Measurements from ENCODE around the gene PTPRU.

PTPRU gene

DNA sequence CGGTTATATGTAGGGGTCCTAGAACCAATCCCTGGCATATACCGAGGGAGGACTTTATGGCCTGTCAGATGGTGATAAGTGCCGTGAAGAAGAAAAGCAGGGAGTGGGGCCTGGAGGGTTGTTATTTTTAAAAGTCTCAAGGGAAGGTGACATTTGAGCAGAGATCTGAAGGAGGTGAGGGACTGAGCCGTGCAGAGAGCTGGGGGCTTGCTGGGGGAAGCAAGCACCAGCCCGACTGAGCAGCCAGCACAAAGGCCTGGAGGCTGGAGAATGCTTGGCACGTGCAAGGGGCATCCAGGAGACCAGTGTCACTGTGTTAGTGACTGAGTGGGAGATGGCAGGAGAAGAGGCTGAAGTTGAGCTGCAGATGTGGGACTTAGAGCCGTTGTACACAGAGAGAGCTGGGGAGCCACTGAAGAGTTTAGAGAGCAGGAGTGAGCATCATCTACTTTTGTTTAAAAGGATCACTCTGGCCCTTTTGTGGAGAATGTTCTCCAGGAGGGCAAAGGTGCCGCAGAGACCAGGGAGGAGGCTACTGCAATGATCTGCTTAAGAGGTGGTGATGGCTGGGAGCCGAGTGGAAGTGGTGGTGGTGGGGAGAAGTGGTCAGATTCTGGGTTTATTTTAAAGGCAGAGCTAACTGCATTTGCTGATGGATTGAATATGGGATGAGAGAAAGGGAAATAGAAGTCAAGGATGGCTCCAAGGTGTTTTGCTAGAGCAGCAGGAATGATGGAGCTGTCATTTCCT is 31.2 kb downstream of the PTPRU start:
- no peak for DNase-seq (ENCODE audit: low read depth, low spot score)
- Histone ChIP-seq H3K4me3 (ENCODE audit: insufficient read length, low read depth) (no peak overlapping the region), H3K36me3 (ENCODE audit: insufficient read depth, insufficient read length, low read length) (no peaks in the 10 kb centered on the region), H3K27me3 (ENCODE audit: insufficient read depth, insufficient read length) (no peaks in the 10 kb centered on the region), H3K9ac (ENCODE audit: insufficient read length, low read depth) (no peak overlapping the region), H3K9me3 (ENCODE audit: insufficient read depth, low read length) (peaks cover 20% of the 10 kb centered on the region), H3K4me1 (ENCODE audit: insufficient read depth, insufficient read length) (peaks cover 16% of the 10 kb centered on the region)
- no peak for TF ChIP-seq ZNF274 (IDR thresholded peaks at IDR 0.05; ENCODE audit: low read depth, low read length)
- TF ChIP-seq YY1 (IDR thresholded peaks at IDR 0.05; ENCODE audit: insufficient read depth, insufficient read length): no peak
- TF ChIP-seq SUZ12 (IDR thresholded peaks at IDR 0.05; ENCODE audit: extremely low read depth, insufficient read depth, insufficient read length): no peak

DNA sequence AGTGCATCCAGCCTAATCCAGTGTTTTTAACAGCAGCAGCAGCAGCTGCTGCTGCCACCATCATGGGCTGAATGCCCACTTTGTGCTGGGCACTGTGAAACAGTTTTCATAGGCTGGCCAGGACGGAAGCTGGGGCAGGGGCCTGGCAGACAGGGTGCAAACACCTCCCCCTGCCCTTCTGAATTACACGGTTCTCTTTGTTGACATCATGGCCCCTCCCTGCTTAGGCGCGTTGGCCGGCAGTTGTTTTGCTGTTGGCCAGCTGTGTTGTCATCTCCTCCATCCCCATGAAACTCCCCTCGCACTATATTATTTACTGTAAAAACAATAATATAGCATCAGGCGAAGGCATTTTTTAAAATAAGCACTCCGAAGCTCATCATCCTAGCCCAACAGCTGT is 33.1 kb downstream of the PTPRU start:
- H3K9ac ChIP-seq (ENCODE audit: insufficient read length, low read depth): no peak overlapping the region
- no peaks in the 10 kb centered on the region for H3K36me3 ChIP-seq (ENCODE audit: insufficient read depth, insufficient read length, low read length)
- TF ChIP-seq ZNF274 (IDR thresholded peaks at IDR 0.05; ENCODE audit: low read depth, low read length) (no peak), YY1 (IDR thresholded peaks at IDR 0.05; ENCODE audit: insufficient read depth, insufficient read length) (no peak), SUZ12 (IDR thresholded peaks at IDR 0.05; ENCODE audit: extremely low read depth, insufficient read depth, insufficient read length) (no peak)
- no peak for DNase-seq (ENCODE audit: low read depth, low spot score)
- H3K4me1 ChIP-seq (ENCODE audit: insufficient read depth, insufficient read length): peaks cover 17% of the 10 kb centered on the region
- H3K9me3 ChIP-seq (ENCODE audit: insufficient read depth, low read length): peaks cover 8% of the 10 kb centered on the region
- no peaks in the 10 kb centered on the region for H3K27me3 ChIP-seq (ENCODE audit: insufficient read depth, insufficient read length)
- no peak overlapping the region for H3K4me3 ChIP-seq (ENCODE audit: insufficient read length, low read depth)

DNA sequence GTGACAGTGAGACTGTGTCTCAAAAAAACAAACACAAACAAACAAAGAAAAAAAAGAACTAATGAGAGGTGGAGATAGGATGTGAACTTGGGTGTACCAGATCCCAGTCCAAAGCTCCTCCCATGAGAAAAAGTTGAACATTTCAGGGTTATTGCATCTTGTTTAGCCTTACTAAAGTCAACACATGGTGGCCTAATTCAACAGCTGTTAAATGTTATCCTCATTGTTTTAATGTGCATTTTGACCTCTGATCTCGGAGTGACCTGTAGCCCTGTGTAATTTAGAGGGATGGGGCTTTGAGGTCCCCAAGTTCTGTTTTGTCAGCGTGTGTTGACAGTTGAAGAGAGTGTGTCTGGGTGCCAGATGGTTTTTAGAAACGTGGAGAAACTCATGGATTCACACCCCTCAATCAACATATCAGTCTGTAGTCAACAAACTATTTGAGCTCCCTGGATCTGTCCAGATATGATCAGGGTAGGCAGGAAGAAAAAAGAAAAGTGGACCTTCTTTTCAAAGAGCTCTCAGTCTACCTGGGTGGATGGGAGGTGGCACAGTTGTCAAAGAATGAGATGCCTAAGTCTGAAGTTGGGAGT is 34.7 kb downstream of the PTPRU start:
- H3K4me1 ChIP-seq (ENCODE audit: insufficient read depth, insufficient read length): peaks cover 17% of the 10 kb centered on the region
- DNase-seq (ENCODE audit: low read depth, low spot score): no peak
- peak overlapping the region; percentile 10 for H3K9ac ChIP-seq (ENCODE audit: insufficient read length, low read depth)
- H3K36me3 ChIP-seq (ENCODE audit: insufficient read depth, insufficient read length, low read length): peaks cover 8% of the 10 kb centered on the region
- H3K9me3 ChIP-seq (ENCODE audit: insufficient read depth, low read length): no peaks in the 10 kb centered on the region
- H3K4me3 ChIP-seq (ENCODE audit: insufficient read length, low read depth): no peak overlapping the region
- no peaks in the 10 kb centered on the region for H3K27me3 ChIP-seq (ENCODE audit: insufficient read depth, insufficient read length)
- TF ChIP-seq YY1 (IDR thresholded peaks at IDR 0.05; ENCODE audit: insufficient read depth, insufficient read length) (no peak), SUZ12 (IDR thresholded peaks at IDR 0.05; ENCODE audit: extremely low read depth, insufficient read depth, insufficient read length) (no peak), ZNF274 (IDR thresholded peaks at IDR 0.05; ENCODE audit: low read depth, low read length) (no peak)

DNA sequence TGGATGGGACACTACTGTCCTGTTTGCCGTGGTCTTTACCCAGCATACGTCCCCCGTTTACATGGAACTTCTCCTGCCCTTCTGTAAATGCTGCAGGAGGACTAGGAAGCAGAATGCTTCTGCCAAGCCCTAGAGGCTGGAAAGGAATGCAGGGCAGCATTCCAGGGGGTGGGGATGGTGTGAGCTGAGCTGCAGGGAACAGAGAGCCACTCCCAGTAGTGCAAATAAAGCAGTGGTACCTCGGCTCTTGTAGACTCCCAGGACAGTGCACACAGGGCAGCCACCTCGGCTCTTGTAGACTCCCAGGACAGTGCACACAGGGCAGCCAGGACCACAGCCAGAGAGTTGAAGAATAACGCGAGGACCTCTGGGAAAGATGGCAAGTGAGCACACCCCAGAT is 35.4 kb downstream of the PTPRU start:
- Histone ChIP-seq H3K4me1 (ENCODE audit: insufficient read depth, insufficient read length) (peaks cover 16% of the 10 kb centered on the region), H3K9ac (ENCODE audit: insufficient read length, low read depth) (peak overlapping the region; percentile 37), H3K36me3 (ENCODE audit: insufficient read depth, insufficient read length, low read length) (peaks cover 12% of the 10 kb centered on the region), H3K9me3 (ENCODE audit: insufficient read depth, low read length) (no peaks in the 10 kb centered on the region), H3K4me3 (ENCODE audit: insufficient read length, low read depth) (no peak overlapping the region), H3K27me3 (ENCODE audit: insufficient read depth, insufficient read length) (no peaks in the 10 kb centered on the region)
- no peak for TF ChIP-seq SUZ12 (IDR thresholded peaks at IDR 0.05; ENCODE audit: extremely low read depth, insufficient read depth, insufficient read length)
- no peak for TF ChIP-seq YY1 (IDR thresholded peaks at IDR 0.05; ENCODE audit: insufficient read depth, insufficient read length)
- no peak for TF ChIP-seq ZNF274 (IDR thresholded peaks at IDR 0.05; ENCODE audit: low read depth, low read length)
- peak; percentile 89 for DNase-seq (ENCODE audit: low read depth, low spot score)

DNA sequence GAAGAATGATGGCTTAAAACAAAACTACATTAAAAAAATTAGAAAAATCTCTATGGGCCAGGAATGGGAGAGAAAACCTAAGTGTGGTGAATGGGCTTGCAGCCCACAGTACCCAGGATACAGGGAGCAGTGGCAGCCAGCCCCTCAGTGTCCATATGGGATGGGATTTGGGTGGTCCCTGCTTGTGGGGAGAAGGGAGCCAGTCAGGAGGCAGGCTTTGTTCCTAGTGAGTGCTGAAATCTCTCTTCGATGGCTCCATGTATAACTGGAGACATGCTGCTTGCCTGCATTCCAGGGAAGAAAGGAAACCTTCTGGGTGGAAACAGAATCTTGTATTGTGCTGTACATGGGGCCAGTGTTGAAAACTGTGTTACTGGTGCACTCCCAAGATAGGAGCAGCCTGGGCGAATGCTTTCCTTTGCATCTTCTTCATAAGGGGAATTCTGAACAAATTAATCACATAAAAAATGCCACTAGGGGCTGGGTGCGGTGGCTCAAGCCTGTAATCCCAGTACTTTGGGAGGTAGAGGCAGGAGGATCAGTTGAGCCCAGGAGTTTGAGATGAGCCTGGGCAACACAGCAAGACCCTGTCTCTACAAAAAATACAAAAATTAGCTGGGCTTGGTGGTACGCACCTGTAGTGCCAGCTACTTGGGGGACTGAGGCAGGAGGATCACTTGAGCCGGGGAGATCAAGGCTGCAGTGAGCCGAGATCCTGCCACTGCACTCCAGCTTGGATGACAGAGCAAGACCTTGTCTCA is 36.0 kb downstream of the PTPRU start:
- Histone ChIP-seq H3K4me3 (ENCODE audit: insufficient read length, low read depth) (no peak overlapping the region), H3K9me3 (ENCODE audit: insufficient read depth, low read length) (no peaks in the 10 kb centered on the region), H3K9ac (ENCODE audit: insufficient read length, low read depth) (peak overlapping the region; percentile 37), H3K27me3 (ENCODE audit: insufficient read depth, insufficient read length) (no peaks in the 10 kb centered on the region), H3K36me3 (ENCODE audit: insufficient read depth, insufficient read length, low read length) (peaks cover 12% of the 10 kb centered on the region), H3K4me1 (ENCODE audit: insufficient read depth, insufficient read length) (peaks cover 15% of the 10 kb centered on the region)
- DNase-seq (ENCODE audit: low read depth, low spot score): no peak
- TF ChIP-seq SUZ12 (IDR thresholded peaks at IDR 0.05; ENCODE audit: extremely low read depth, insufficient read depth, insufficient read length) (no peak), ZNF274 (IDR thresholded peaks at IDR 0.05; ENCODE audit: low read depth, low read length) (no peak), YY1 (IDR thresholded peaks at IDR 0.05; ENCODE audit: insufficient read depth, insufficient read length) (no peak)

DNA sequence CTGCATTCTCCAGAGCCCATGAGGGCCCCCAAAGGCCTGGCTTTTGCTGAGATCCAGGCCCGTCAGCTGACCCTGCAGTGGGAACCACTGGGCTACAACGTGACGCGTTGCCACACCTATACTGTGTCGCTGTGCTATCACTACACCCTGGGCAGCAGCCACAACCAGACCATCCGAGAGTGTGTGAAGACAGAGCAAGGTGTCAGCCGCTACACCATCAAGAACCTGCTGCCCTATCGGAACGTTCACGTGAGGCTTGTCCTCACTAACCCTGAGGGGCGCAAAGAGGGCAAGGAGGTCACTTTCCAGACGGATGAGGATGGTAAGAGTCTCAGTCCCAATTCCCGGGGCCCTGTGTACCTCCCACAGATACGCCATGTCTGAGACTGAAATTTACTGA is 39.1 kb downstream of the PTPRU start:
- Histone ChIP-seq H3K9ac (ENCODE audit: insufficient read length, low read depth) (no peak overlapping the region), H3K36me3 (ENCODE audit: insufficient read depth, insufficient read length, low read length) (peaks cover 23% of the 10 kb centered on the region), H3K4me1 (ENCODE audit: insufficient read depth, insufficient read length) (peaks cover 15% of the 10 kb centered on the region), H3K27me3 (ENCODE audit: insufficient read depth, insufficient read length) (no peaks in the 10 kb centered on the region), H3K4me3 (ENCODE audit: insufficient read length, low read depth) (no peak overlapping the region), H3K9me3 (ENCODE audit: insufficient read depth, low read length) (no peaks in the 10 kb centered on the region)
- TF ChIP-seq SUZ12 (IDR thresholded peaks at IDR 0.05; ENCODE audit: extremely low read depth, insufficient read depth, insufficient read length): no peak
- TF ChIP-seq ZNF274 (IDR thresholded peaks at IDR 0.05; ENCODE audit: low read depth, low read length): no peak
- no peak for TF ChIP-seq YY1 (IDR thresholded peaks at IDR 0.05; ENCODE audit: insufficient read depth, insufficient read length)
- no peak for DNase-seq (ENCODE audit: low read depth, low spot score)

DNA sequence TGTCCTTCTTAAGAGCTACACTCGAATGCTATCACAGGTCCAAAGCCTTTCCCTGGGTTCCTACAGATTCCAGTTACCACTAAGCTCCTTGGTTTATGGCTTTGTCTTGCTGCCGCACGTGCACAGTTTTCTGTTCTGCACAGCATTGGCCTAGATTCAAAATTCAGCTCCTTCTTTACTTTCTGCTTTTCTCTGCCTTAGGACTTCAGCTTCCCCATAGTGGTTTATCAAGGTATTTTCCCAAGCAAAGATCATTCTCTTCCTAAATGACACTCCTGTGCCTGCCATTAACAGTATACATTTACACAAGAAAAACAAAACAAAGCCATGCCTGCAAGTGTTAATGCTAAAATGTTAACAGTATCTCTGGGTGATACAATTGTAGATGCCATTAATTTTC is 41.8 kb downstream of the PTPRU start:
- no peaks in the 10 kb centered on the region for H3K9me3 ChIP-seq (ENCODE audit: insufficient read depth, low read length)
- peaks cover 23% of the 10 kb centered on the region for H3K36me3 ChIP-seq (ENCODE audit: insufficient read depth, insufficient read length, low read length)
- no peak overlapping the region for H3K9ac ChIP-seq (ENCODE audit: insufficient read length, low read depth)
- no peak overlapping the region for H3K4me3 ChIP-seq (ENCODE audit: insufficient read length, low read depth)
- DNase-seq (ENCODE audit: low read depth, low spot score): no peak
- H3K27me3 ChIP-seq (ENCODE audit: insufficient read depth, insufficient read length): no peaks in the 10 kb centered on the region
- H3K4me1 ChIP-seq (ENCODE audit: insufficient read depth, insufficient read length): peaks cover 19% of the 10 kb centered on the region
- TF ChIP-seq YY1 (IDR thresholded peaks at IDR 0.05; ENCODE audit: insufficient read depth, insufficient read length) (no peak), SUZ12 (IDR thresholded peaks at IDR 0.05; ENCODE audit: extremely low read depth, insufficient read depth, insufficient read length) (no peak), ZNF274 (IDR thresholded peaks at IDR 0.05; ENCODE audit: low read depth, low read length) (no peak)
